Neural progenitor cell (in vitro differentiated cells): Measurements from ENCODE around the gene PADI2. TPM values are rescaled to one million over a fixed set of nuclear protein-coding genes. Genes with fewer than 3 reads are reported as not detected.

Experiments
- DNase-seq: peaks from one replicate; pipeline ENCODE4 v3.0.0-alpha.2; 2016; ENCODE audit warnings: low spot score
- H2AFZ ChIP-seq: fragments of 200-600 bp; sonication (generic); replicated peaks from 2 replicates; pipeline ENCODE4 v1.6.1; 2016; ENCODE audit warnings: antibody characterized with exemption
- H3F3A ChIP-seq: fragments of 200-600 bp; sonication (generic); 2 replicates; pipeline ENCODE4 v1.6.1; 2016; ENCODE audit warnings: antibody characterized with exemption, low read depth
- H3K27ac ChIP-seq: fragments of 200-600 bp; sonication (generic); 2 replicates; pipeline ENCODE4 v1.5.1; 2016; ENCODE audit warnings: mild to moderate bottlenecking
- H3K27me3 ChIP-seq: fragments of 200-600 bp; sonication (generic); 2 replicates; pipeline ENCODE4 v1.6.1; 2016; ENCODE audit warnings: mild to moderate bottlenecking, moderate library complexity
- H3K36me3 ChIP-seq: fragments of 200-600 bp; sonication (generic); 2 replicates; pipeline ENCODE4 v1.5.1; 2016
- H3K4me1 ChIP-seq: fragments of 200-600 bp; sonication (generic); 2 replicates; pipeline ENCODE4 v1.6.1; 2016; ENCODE audit warnings: mixed run types
- H3K4me2 ChIP-seq: fragments of 200-600 bp; sonication (generic); 2 replicates; pipeline ENCODE4 v1.6.1; 2016
- H3K4me3 ChIP-seq: fragments of 200-600 bp; sonication (generic); 2 replicates; pipeline ENCODE4 v1.5.1; 2016
- H3K79me2 ChIP-seq: fragments of 200-600 bp; sonication (generic); 2 replicates; pipeline ENCODE4 v1.6.1; 2016; ENCODE audit warnings: low read depth
- H3K9ac ChIP-seq: fragments of 200-600 bp; sonication (generic); 2 replicates; pipeline ENCODE4 v1.6.1; 2016
- H3K9me3 ChIP-seq: fragments of 200-600 bp; sonication (generic); 2 replicates; pipeline ENCODE4 v1.5.1; 2016; ENCODE audit warnings: low read depth
- H4K20me1 ChIP-seq: fragments of 200-600 bp; sonication (generic); 2 replicates; pipeline ENCODE4 v1.6.1; 2016; ENCODE audit warnings: low read depth
- H3K27ac Mint-ChIP-seq: 3 replicates; pipeline ENCODE4 v1.8.0; 2021; ENCODE audit warnings: mixed read lengths
- H3K27me3 Mint-ChIP-seq: 2 replicates; pipeline ENCODE4 v1.8.0; 2022; ENCODE audit warnings: low read depth, mild to moderate bottlenecking, inconsistent platforms, moderate library complexity, mixed read lengths; ENCODE audit not compliant: insufficient read depth
- H3K36me3 Mint-ChIP-seq: 3 replicates; pipeline ENCODE4 v1.8.0; 2021; ENCODE audit warnings: mixed read lengths
- H3K4me1 Mint-ChIP-seq: 3 replicates; pipeline ENCODE4 v1.8.0; 2021; ENCODE audit warnings: mixed read lengths
- H3K4me3 Mint-ChIP-seq: 3 replicates; pipeline ENCODE4 v1.8.0; 2021; ENCODE audit warnings: mild to moderate bottlenecking, moderate library complexity, mixed read lengths
- H3K9me3 Mint-ChIP-seq: 3 replicates; pipeline ENCODE4 v1.8.0; 2020; ENCODE audit warnings: mixed read lengths
- CTCF ChIP-seq: fragments of 200-600 bp; sonication (generic); IDR thresholded peaks from 2 replicates; pipeline ENCODE4 v1.5.1; 2017; ENCODE audit warnings: antibody characterized with exemption, mild to moderate bottlenecking
- EZH2 ChIP-seq: fragments of 200-600 bp; sonication (generic); IDR thresholded peaks from 2 replicates; pipeline ENCODE4 v1.6.1; 2017; ENCODE audit warnings: antibody characterized with exemption, mild to moderate bottlenecking, moderate library complexity
- EZH2phosphoT487 ChIP-seq: fragments of 200-600 bp; sonication (generic); IDR thresholded peaks from 2 replicates; pipeline ENCODE4 v1.6.1; 2017; ENCODE audit warnings: antibody characterized with exemption
- total RNA-seq: library from RNA; depleted of rRNA; stranded (reverse); fragments of >200 nt; gene quantifications from 2 replicates; pipeline ENCODE4 v1.2.3, GENCODE V29; 2015; ENCODE audit warnings: low replicate concordance

Gene PADI2
- total RNA-seq, 1 donor from 2014 or later, result 0.77 TPM

DNA sequence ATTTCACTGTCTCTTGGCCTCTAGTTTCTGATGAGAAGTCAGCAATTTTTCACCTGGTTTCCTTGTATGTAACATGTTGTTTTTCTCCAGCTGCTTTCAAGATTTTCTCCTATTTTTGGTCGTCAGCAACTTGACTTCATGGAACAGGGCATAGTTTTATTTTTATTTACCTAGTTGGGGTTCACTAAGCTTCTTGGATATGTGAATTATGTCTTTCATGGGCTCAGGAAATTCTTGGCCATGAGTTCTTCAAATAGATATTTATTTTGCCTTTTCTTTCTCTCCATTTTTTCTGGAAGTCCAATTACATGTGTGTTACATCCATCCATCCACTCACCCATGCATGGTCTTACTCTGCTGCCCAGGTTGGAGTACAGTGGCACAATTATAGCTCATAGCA is 79.1 kb downstream of the PADI2 start:
- Histone ChIP-seq H3K9ac (no peak overlapping the region), H3F3A (peaks cover 11% of the 10 kb centered on the region), H3K36me3 (no peaks in the 10 kb centered on the region), H4K20me1 (peaks cover 2% of the 10 kb centered on the region), H3K27me3 (no peaks in the 10 kb centered on the region), H3K27ac (no peak overlapping the region), H3K4me2 (no peak overlapping the region), H3K4me1 (no peaks in the 10 kb centered on the region), H3K9me3 (no peaks in the 10 kb centered on the region), H3K4me3 (no peak overlapping the region), H3K79me2 (peaks cover 8% of the 10 kb centered on the region), H2AFZ (no peak overlapping the region)
- peaks cover 14% of the 10 kb centered on the region for H3K36me3 Mint-ChIP-seq
- no peak overlapping the region for H3K27ac Mint-ChIP-seq
- DNase-seq, result no peak
- TF ChIP-seq EZH2 (no peak), CTCF (no peak), EZH2phosphoT487 (no peak)
- H3K9me3 Mint-ChIP-seq, result no peaks in the 10 kb centered on the region
- no peaks in the 10 kb centered on the region for H3K27me3 Mint-ChIP-seq
- no peak overlapping the region for H3K4me3 Mint-ChIP-seq
- H3K4me1 Mint-ChIP-seq, result peaks cover 6% of the 10 kb centered on the region

DNA sequence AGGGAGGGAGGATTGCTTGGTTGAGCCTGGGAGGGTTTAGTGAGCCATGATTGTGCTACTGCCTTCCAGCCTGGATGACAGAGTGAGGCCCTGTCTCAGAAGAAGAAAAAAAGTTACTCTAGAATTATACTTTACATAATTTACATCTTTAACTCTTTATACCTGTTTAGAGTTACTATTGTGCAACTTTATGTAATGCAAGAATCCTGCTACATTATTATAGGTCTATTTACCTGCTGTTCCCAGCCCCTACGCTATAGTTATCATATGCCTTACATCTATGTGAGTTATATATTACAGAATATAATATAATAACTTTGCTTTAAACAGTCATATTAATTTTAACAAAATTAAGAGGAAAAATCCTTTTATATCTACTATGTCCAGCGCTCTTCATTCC is 79.7 kb downstream of the PADI2 start:
- H3K4me1 Mint-ChIP-seq, result peaks cover 3% of the 10 kb centered on the region
- no peak overlapping the region for H3K9ac ChIP-seq
- H3K27ac ChIP-seq, result no peak overlapping the region
- H3K79me2 ChIP-seq, result peaks cover 2% of the 10 kb centered on the region
- H3K4me1 ChIP-seq, result no peaks in the 10 kb centered on the region
- H3K27me3 Mint-ChIP-seq, result no peaks in the 10 kb centered on the region
- no peak for TF ChIP-seq EZH2phosphoT487
- no peak for TF ChIP-seq EZH2
- no peak for TF ChIP-seq CTCF
- no peaks in the 10 kb centered on the region for H3K27me3 ChIP-seq
- no peak for DNase-seq
- peaks cover 14% of the 10 kb centered on the region for H3K36me3 Mint-ChIP-seq
- no peaks in the 10 kb centered on the region for H4K20me1 ChIP-seq
- no peaks in the 10 kb centered on the region for H3K9me3 ChIP-seq
- H3K4me3 ChIP-seq, result no peak overlapping the region
- H3F3A ChIP-seq, result peaks cover 8% of the 10 kb centered on the region
- H2AFZ ChIP-seq, result no peak overlapping the region
- H3K36me3 ChIP-seq, result no peaks in the 10 kb centered on the region
- H3K9me3 Mint-ChIP-seq, result no peaks in the 10 kb centered on the region
- no peak overlapping the region for H3K4me2 ChIP-seq
- H3K27ac Mint-ChIP-seq, result no peak overlapping the region
- H3K4me3 Mint-ChIP-seq, result no peak overlapping the region

- DNase-seq, result no peak
- H3K27ac ChIP-seq, result no peak overlapping the region
- H3K4me1 Mint-ChIP-seq, result peaks cover 15% of the 10 kb centered on the region
- H3K4me3 Mint-ChIP-seq, result no peak overlapping the region
- peaks cover 8% of the 10 kb centered on the region for H3F3A ChIP-seq
- H2AFZ ChIP-seq, result no peak overlapping the region
- no peak overlapping the region for H3K4me3 ChIP-seq
- no peak for TF ChIP-seq CTCF
- no peak for TF ChIP-seq EZH2phosphoT487
- no peak for TF ChIP-seq EZH2
- H3K36me3 Mint-ChIP-seq, result peaks cover 4% of the 10 kb centered on the region
- H3K27ac Mint-ChIP-seq, result no peak overlapping the region
- H3K4me2 ChIP-seq, result no peak overlapping the region
- no peaks in the 10 kb centered on the region for H3K27me3 Mint-ChIP-seq
- no peak overlapping the region for H3K9ac ChIP-seq
- H3K36me3 ChIP-seq, result no peaks in the 10 kb centered on the region
- H3K9me3 Mint-ChIP-seq, result no peaks in the 10 kb centered on the region
- no peaks in the 10 kb centered on the region for H4K20me1 ChIP-seq
- H3K27me3 ChIP-seq, result no peaks in the 10 kb centered on the region
- no peaks in the 10 kb centered on the region for H3K9me3 ChIP-seq
- no peaks in the 10 kb centered on the region for H3K79me2 ChIP-seq
- H3K4me1 ChIP-seq, result no peaks in the 10 kb centered on the region
These were observed 85.8 kb downstream of the PADI2 start for GRCh38 chr1:17033481-17033880.
